SW 1271 (cell line): ENCODE data around the gene ELL3.
"Not testable (repeated sequence)": the region's sequence is repeated elsewhere in the genome, so short reads cannot be mapped to it uniquely, and the experiment has no call there.

Experiments
- DNase-seq, 2 experiments: peaks; one replicate each; lab custom pipeline; 2025; lab: John Stamatoyannopoulos, UW

Gene ELL3

DNA sequence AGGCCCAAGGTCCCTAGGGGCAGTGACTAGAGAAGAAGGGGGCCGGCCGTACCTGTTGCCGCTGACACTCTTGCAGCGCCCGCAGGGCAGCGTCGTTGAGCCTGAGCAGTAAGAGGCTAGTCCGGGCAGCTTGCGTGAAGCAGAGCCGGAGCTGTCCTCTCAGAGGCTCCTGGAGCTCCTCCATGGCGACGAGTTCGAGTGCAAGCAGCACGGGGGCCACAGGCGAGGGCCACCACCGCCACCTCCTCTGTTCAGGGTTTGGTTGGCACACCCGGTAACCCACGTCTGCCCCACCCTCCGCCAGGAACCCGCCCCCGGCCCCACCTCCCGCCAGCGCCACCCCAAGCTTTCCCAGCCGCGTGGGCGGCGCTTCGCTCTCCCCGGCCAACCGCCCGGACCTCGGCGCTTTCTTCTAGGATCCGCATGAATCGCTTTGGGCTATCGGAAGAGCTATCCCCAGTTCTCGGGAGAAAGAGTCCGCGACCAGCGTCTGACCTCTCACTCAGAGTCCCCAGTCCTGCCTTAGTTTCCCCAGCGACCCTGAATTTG is at the start of gene ELL3:
Gene ELL3, minus strand, starts transcription at position 249 of the 549 bp plus-strand sequence. Its CDS starts 65 bp downstream, at position 184.
- DNase-seq = peak; percentile 74 to 80

DNA sequence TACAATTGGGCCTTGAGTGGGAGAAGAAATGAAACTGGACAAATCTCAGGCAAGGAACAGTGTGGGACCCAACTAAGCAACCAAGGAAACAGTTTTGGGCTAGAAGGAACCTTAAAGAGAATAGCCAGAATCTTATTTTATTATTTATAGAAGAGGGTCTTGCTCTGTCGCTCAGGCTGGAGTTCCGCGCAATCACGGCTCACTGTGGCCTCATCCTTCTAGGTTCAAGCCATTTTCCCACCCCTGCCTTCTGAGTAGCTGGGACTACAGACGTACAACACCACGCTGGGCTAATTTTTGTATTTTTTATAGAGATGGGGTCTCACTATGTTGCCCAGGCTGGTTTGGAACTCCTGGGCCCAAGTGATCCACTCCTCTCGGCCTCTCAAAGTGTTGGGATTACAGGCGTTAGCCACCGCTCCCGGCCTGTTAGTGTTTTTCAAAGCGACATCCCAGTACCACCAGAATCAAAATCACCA is 49.3 kb upstream of the ELL3 start:
- DNase-seq = no peak

- not testable (repeated sequence) for DNase-seq
These were observed 48.5 kb upstream of the ELL3 start for GRCh38 chr15:43825305-43825704.

- DNase-seq = peak; percentile 88 to 96
These were observed 47.8 kb upstream of the ELL3 start, which contains the start of gene MFAP1 for GRCh38 chr15:43824302-43825246. Gene MFAP1 (minus strand): TSS chr15:43824690. CDS start chr15:43824569, 121 bp downstream.

GRCh38 chr15:43821505-43821904 is 44.7 kb upstream of the ELL3 start:
- no peak for DNase-seq

DNA sequence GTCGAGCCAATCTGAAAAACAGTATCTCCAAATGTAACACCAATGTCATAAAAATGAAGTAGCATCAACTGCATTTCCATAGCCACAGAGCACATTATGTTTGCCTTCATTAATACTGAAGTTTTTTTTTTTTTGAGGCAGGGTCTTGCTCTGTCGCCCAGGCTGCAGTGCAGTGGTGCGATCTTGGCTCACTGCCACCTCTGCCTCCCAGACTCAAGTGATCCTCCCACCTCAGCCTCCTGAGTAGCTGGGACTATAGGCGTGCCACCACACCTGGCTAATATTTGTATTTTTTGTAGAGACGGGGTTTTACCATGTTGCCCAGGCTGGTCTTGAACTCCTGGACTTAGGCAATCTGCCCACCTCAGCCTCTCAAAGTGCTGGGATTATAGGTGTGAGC is 38.3 kb upstream of the ELL3 start:
- DNase-seq = not testable (repeated sequence)

- DNase-seq = no peak
These were observed 32.4 kb upstream of the ELL3 start for GRCh38 chr15:43808960-43809678.

- no peak for DNase-seq
These were observed 31.7 kb upstream of the ELL3 start for GRCh38 chr15:43808435-43808950.

DNA sequence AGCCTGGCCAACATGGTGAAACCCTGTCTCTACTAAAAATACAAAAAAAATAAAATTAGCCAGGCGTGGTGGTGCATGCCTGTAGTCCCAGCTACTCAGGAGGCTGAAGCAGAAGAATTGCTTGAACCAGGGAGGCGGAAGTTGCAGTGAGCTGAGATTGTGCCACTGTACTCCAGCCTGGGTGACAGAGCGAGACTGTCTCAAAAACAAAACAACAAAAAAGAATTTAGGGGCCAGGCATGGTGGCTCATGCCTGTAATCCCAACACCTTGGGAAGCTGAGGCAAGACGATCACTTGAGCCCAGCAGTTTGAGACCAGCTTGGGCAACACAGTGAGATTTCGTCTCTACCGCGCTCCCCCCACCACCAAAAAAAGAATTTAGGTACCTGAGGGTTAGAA is 25.9 kb upstream of the ELL3 start:
- DNase-seq = not testable (repeated sequence)

- DNase-seq = peak; percentile 30 to 72
These were observed 23.7 kb upstream of the ELL3 start, which contains the start of gene HYPK for GRCh38 chr15:43800286-43801141. Gene HYPK (plus strand): TSS chr15:43800599. CDS start chr15:43800623, 24 bp downstream.

DNA sequence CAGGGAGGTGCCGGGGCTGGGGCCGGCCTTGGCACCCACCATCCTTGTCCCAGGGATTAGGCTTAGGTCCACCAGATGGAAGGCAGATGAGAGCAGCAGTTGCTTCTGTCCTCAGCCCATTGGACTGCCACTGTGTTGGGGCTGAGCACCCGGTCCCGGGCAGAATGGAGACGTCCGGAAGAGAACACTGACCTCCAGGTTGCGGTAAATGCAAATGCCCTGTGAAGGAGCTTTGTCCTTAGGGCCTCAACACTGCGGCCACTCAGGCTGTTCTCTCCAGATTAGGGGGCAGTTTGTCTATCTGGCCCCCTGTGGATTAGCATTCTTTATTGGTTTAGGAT is 23.1 kb upstream of the ELL3 start, which contains the start of gene SERINC4:
Gene SERINC4, minus strand, starts transcription at position 276 of the 341 bp plus-strand sequence. Its CDS starts 234 bp downstream, at position 42.
- no peak for DNase-seq

- DNase-seq = no peak
These were observed 22.6 kb upstream of the ELL3 start for GRCh38 chr15:43799209-43799944.

DNA sequence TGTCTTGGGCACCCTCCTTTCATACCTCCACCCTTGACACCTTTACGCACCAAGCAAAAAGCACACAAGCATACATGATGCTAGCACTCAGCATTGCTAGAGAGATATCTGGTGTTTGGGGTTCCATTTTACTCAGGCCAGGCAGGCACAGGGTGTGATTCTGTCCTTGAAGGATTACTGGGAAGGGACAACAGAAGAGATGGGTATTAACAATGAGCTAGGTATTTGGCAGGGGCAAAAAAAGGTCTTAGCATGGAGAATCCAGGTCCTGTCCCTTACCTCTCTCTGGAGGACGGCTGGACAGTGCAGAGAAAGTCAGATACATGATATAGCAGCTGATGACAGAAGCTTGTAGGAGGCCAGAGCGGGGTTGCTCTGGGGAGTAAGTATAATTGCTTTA is 19.8 kb upstream of the ELL3 start:
- DNase-seq = no peak

GRCh38 chr15:43795997-43796396 is 19.2 kb upstream of the ELL3 start:
- no peak for DNase-seq

GRCh38 chr15:43795197-43795596 is 18.4 kb upstream of the ELL3 start:
- no peak for DNase-seq

DNA sequence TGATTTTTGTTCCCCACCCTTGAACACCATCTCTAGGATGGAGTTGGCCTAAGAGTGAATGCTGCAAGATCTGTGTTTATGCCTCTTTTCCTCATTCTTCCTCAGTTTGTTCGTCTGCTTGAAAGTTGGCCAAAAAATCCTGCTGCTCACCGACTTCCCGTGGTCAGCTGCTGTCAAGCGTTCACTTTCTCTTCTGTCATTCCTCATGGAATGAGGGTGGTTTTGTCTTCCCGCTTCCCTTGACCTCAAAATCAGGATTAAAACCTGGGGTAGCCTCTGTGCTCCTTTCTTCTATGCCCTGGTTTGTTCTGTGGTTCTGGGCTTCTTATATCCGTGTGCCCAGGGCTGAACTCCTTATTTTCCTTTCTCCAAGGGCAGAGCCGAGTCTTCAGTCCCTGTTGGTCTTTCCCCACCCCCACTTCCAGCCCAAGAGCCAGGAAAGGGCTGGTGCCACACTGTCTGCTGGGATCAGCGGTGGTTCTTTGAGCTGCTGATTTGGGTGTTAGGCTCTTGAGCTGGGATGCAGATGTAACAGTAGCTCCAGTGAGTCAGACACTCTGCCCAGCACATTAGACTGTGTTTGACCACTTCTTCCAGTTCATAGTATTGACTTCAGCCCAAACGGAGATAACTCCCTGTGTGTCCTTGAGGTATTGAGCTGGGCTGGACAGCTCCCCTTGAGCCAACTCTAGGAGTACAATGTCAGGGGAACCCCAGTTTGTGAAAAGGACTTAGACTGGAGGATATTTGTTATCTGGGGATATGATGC is 17.7 kb upstream of the ELL3 start:
- DNase-seq = no peak

GRCh38 chr15:43793647-43794046 is 16.9 kb upstream of the ELL3 start:
- no peak for DNase-seq

DNA sequence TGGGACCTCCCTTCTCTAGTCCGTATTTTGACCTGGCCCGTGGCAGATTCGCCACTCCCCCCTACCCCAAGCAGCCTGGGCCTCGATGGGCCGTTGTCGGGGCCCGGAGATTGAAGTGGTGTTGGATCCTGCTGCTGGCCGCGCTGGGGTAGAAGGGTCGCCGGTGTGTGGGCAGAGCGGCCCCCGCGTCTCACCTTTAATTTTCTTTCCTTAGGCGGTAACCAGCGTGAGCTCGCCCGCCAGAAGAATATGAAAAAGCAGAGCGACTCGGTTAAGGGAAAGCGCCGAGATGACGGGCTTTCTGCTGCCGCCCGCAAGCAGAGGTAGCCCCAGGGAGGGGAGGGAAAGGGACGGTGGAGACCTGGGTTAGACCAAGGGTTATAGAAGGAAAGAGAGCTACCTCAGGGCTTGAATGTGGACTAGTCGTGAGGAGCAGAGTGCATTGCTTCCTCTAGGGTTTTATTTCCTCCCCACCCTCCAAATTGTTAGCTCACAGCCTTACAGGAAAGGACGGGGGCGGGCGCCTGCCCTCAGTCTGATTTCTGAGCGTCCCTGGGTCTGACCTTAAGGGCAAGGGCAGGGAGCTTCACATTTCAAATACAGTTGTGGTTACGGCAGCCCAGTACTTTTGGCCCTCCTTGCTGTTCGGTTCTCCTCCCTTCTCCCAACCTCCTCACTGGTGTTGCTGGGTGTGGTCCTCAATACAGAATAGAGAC is 16.2 kb upstream of the ELL3 start:
- peak in 1 of 2 experiments; percentile 4 for DNase-seq
